Rectal smooth muscle tissue (tissue), 1 donor: Measurements from ENCODE around the gene OAS3.
"Not testable (repeated sequence)": the region's sequence is repeated elsewhere in the genome, so short reads cannot be mapped to it uniquely, and the experiment has no call there.

Experiments
- H3K27ac ChIP-seq: one replicate; pipeline ENCODE4 v1.7.0; 2013; ENCODE audit warnings: low read depth, low read length, inconsistent platforms
- H3K27me3 ChIP-seq: one replicate; pipeline ENCODE4 v1.7.0; 2013; ENCODE audit warnings: low read length; ENCODE audit not compliant: control insufficient read depth, insufficient read depth
- H3K36me3 ChIP-seq: one replicate; pipeline ENCODE4 v1.7.0; 2013; ENCODE audit warnings: low read length; ENCODE audit not compliant: control insufficient read depth, insufficient read depth
- H3K4me1 ChIP-seq: one replicate; pipeline ENCODE4 v1.7.0; 2013; ENCODE audit warnings: low read length; ENCODE audit not compliant: control insufficient read depth, insufficient read depth
- H3K4me3 ChIP-seq: one replicate; pipeline ENCODE4 v1.7.0; 2013; ENCODE audit warnings: low read length
- H3K9ac ChIP-seq: one replicate; pipeline ENCODE4 v1.7.0; 2013; ENCODE audit warnings: low read length

OAS3 gene

GRCh38 chr12:112945515-112945914 lies 7.2 kb downstream of the OAS3 start:
- no peak overlapping the region for H3K27ac ChIP-seq
- no peaks in the 10 kb centered on the region for H3K4me1 ChIP-seq
- peaks cover 15% of the 10 kb centered on the region for H3K36me3 ChIP-seq
- no peak overlapping the region for H3K9ac ChIP-seq
- H3K27me3 ChIP-seq = no peaks in the 10 kb centered on the region
- no peak overlapping the region for H3K4me3 ChIP-seq

DNA sequence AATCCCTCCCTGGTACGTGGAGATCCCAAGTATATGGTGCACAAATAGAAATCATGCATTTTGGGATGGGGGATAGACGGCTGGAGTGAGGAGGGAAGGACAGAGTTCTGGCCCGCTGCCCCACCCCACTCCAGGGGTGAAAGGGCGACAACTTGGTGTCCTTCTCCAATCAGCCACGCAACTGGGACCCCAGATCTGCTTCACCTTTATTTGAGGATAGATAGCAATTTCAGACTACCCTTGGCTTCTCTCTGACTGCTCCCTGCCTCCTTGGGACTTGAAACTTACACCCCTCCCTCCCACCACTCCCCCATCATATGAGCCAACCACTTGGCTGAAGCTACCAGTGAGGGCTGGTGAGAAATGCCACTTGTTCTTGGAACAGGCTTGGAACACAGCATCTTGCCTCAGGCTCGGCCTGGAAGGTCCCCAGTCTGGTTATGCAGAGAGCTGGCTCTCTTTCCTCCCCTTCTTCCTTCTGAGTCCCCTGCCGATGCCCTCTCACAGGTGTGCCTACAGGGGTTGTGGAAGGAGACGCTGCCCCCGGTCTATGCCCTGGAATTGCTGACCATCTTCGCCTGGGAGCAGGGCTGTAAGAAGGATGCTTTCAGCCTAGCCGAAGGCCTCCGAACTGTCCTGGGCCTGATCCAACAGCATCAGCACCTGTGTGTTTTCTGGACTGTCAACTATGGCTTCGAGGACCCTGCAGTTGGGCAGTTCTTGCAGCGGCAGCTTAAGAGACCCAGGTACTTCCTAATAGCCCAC lies 8.1 kb downstream of the OAS3 start:
- Histone ChIP-seq H3K4me3 (no peak overlapping the region), H3K36me3 (peaks cover 15% of the 10 kb centered on the region), H3K4me1 (no peaks in the 10 kb centered on the region), H3K27me3 (no peaks in the 10 kb centered on the region), H3K9ac (no peak overlapping the region), H3K27ac (no peak overlapping the region)

- Histone ChIP-seq H3K36me3 (peaks cover 15% of the 10 kb centered on the region), H3K4me1 (no peaks in the 10 kb centered on the region), H3K27ac (no peak overlapping the region), H3K27me3 (no peaks in the 10 kb centered on the region), H3K4me3 (no peak overlapping the region), H3K9ac (no peak overlapping the region)
These were observed 9.0 kb downstream of the OAS3 start for GRCh38 chr12:112947314-112947713.

GRCh38 chr12:112947761-112948160 lies 9.5 kb downstream of the OAS3 start:
- Histone ChIP-seq H3K4me3 (no peak overlapping the region), H3K4me1 (no peaks in the 10 kb centered on the region), H3K36me3 (peaks cover 15% of the 10 kb centered on the region)

GRCh38 chr12:112948806-112949205 lies 10.5 kb downstream of the OAS3 start:
- no peak overlapping the region for H3K9ac ChIP-seq
- H3K36me3 ChIP-seq = peaks cover 15% of the 10 kb centered on the region
- no peaks in the 10 kb centered on the region for H3K4me1 ChIP-seq
- H3K4me3 ChIP-seq = no peak overlapping the region
- no peak overlapping the region for H3K27ac ChIP-seq
- no peaks in the 10 kb centered on the region for H3K27me3 ChIP-seq

More at GRCh38 chr12:112947761-112948160, 9.5 kb downstream of the OAS3 start:
- Histone ChIP-seq H3K9ac (no peak overlapping the region), H3K27ac (no peak overlapping the region), H3K27me3 (no peaks in the 10 kb centered on the region)

DNA sequence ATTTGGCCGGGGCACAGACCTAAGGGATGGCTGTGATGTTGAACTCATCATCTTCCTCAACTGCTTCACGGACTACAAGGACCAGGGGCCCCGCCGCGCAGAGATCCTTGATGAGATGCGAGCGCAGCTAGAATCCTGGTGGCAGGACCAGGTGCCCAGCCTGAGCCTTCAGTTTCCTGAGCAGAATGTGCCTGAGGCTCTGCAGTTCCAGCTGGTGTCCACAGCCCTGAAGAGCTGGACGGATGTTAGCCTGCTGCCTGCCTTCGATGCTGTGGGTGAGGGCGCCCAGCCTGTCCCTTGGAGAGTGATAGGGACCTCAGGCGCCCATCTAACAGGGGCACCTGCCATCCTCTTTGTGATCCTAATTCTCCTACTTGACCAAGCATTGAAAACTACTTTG lies 12.4 kb downstream of the OAS3 start:
- H3K4me3 ChIP-seq = no peak overlapping the region
- peaks cover 5% of the 10 kb centered on the region for H3K36me3 ChIP-seq
- no peak overlapping the region for H3K9ac ChIP-seq
- H3K27me3 ChIP-seq = no peaks in the 10 kb centered on the region
- no peak overlapping the region for H3K27ac ChIP-seq
- no peaks in the 10 kb centered on the region for H3K4me1 ChIP-seq

DNA sequence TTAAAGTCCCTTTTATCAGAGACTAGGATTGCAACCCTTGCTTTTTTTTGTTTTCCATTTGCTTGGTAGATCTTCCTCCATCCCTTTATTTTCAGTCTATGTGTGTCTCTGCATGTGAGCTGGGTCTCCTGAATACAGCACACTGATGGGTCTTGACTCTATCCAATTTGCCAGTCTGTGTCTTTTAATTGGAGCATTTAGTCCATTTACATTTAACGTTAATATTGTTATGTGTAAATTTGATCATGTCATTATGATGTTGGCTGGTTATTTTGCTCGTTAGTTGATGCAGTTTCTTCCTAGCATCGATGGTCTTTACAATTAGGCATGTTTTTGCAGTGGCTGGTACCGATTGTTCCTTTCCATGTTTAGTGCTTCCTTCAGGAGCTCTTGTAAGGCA lies 18.9 kb downstream of the OAS3 start:
- H3K9ac ChIP-seq, H3K27ac ChIP-seq, H3K36me3 ChIP-seq, H3K4me1 ChIP-seq, H3K27me3 ChIP-seq, H3K4me3 ChIP-seq: not testable (repeated sequence)

DNA sequence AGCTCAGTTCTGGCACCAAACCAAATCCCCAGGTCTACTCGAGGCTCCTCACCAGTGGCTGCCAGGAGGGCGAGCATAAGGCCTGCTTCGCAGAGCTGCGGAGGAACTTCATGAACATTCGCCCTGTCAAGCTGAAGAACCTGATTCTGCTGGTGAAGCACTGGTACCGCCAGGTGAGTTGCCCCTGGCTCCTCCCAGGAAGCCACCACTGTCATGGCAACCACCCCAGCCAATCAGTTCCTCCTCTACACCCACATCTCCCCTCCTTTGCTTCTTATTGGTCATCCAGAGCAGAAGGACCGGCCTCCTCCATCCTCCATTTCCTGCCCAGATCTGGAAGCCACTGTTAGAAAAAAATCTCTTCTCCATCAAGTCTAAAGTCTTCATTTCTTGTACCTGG lies 22.8 kb downstream of the OAS3 start:
- H3K27ac ChIP-seq = no peak overlapping the region
- H3K4me1 ChIP-seq = no peaks in the 10 kb centered on the region
- no peak overlapping the region for H3K9ac ChIP-seq
- peaks cover 12% of the 10 kb centered on the region for H3K36me3 ChIP-seq
- no peak overlapping the region for H3K4me3 ChIP-seq
- no peaks in the 10 kb centered on the region for H3K27me3 ChIP-seq

DNA sequence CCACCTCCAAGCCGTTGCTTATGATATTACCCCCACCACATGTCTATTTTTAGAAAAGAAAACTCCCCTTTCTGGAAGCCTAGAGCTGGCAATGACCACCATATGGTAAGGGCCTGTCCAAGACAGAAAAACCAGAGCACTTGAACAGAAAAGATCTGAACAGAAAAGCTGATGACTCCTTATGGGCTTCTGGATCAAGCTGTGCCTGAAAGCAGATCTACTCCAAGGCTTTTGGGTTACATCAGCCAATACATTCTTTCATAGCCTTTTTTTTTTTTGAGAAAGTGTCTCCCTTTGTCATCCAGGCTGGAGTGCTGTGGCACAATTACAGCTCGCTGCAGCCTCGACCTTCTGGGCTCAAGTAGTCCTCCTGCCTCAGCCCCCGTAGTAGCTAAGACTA lies 23.3 kb downstream of the OAS3 start:
- H3K27me3 ChIP-seq = no peaks in the 10 kb centered on the region
- no peak overlapping the region for H3K4me3 ChIP-seq
- no peaks in the 10 kb centered on the region for H3K4me1 ChIP-seq
- no peak overlapping the region for H3K27ac ChIP-seq
- H3K36me3 ChIP-seq = peaks cover 12% of the 10 kb centered on the region
- no peak overlapping the region for H3K9ac ChIP-seq

DNA sequence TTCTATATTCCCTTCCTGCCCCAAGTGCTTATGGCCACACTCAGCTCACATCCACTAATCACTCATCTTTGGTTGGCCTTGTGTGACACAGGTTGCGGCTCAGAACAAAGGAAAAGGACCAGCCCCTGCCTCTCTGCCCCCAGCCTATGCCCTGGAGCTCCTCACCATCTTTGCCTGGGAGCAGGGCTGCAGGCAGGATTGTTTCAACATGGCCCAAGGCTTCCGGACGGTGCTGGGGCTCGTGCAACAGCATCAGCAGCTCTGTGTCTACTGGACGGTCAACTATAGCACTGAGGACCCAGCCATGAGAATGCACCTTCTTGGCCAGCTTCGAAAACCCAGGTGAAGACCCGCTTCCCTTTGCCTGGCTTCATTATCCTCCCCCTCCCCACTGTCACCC lies 24.3 kb downstream of the OAS3 start:
- no peak overlapping the region for H3K27ac ChIP-seq
- H3K36me3 ChIP-seq = peaks cover 15% of the 10 kb centered on the region
- no peaks in the 10 kb centered on the region for H3K4me1 ChIP-seq
- H3K27me3 ChIP-seq = no peaks in the 10 kb centered on the region
- H3K4me3 ChIP-seq = no peak overlapping the region
- no peak overlapping the region for H3K9ac ChIP-seq

GRCh38 chr12:112963227-112963861 lies 25.1 kb downstream of the OAS3 start:
- Histone ChIP-seq H3K36me3 (peaks cover 19% of the 10 kb centered on the region), H3K27me3 (no peaks in the 10 kb centered on the region), H3K4me1 (no peaks in the 10 kb centered on the region), H3K27ac (no peak overlapping the region), H3K9ac (no peak overlapping the region), H3K4me3 (no peak overlapping the region)

GRCh38 chr12:112964067-112964670 lies 25.9 kb downstream of the OAS3 start:
- H3K4me1 ChIP-seq = no peaks in the 10 kb centered on the region
- no peak overlapping the region for H3K4me3 ChIP-seq
- H3K27me3 ChIP-seq = no peaks in the 10 kb centered on the region
- H3K27ac ChIP-seq = no peak overlapping the region
- H3K9ac ChIP-seq = no peak overlapping the region
- peaks cover 19% of the 10 kb centered on the region for H3K36me3 ChIP-seq
